Endothelial cell of umbilical vein (primary cell): ENCODE results near the gene AGAP4.
"Not testable (repeated sequence)": the region's sequence is repeated elsewhere in the genome, so short reads cannot be mapped to it uniquely, and the experiment has no call there.

Experiments used
- CTCF ChIP-seq, 2 donors: IDR thresholded peaks; 1 replicate in 1 of 2; 2 replicates in 1 of 2; pipeline ENCODE4 v1.5.1; 2011; ENCODE audit warnings: low read length in 2 of 2, mild to moderate bottlenecking in 2 of 2, moderate library complexity in 2 of 2, control low read depth in 1 of 2, inconsistent platforms in 1 of 2, low read depth in 1 of 2; ENCODE audit not compliant: insufficient read depth in 1 of 2; ENCODE audit errors: extremely low read depth in 1 of 2
- EZH2 ChIP-seq: IDR thresholded peaks from 2 replicates; pipeline ENCODE4 v1.6.1; 2012; ENCODE audit warnings: borderline replicate concordance, low read depth, mild to moderate bottlenecking, moderate library complexity, low read length, inconsistent platforms; ENCODE audit not compliant: severe bottlenecking
- JUN ChIP-seq: IDR thresholded peaks from 2 replicates; pipeline ENCODE4 v1.6.1; 2011; ENCODE audit warnings: borderline replicate concordance, low read depth; ENCODE audit not compliant: insufficient read length, insufficient read depth
- MAX ChIP-seq: IDR thresholded peaks from 2 replicates; pipeline ENCODE4 v1.6.1; 2011; ENCODE audit not compliant: insufficient read depth, insufficient read length
- POLR2A ChIP-seq: IDR thresholded peaks from 2 replicates; pipeline ENCODE4 v1.6.1; 2012; ENCODE audit warnings: low read depth, mild to moderate bottlenecking, control low read depth, low read length

- not testable (repeated sequence) for TF ChIP-seq CTCF (IDR thresholded peaks at IDR 0.05; ENCODE audit: extremely low read depth in 1 of 2, insufficient read depth in 1 of 2, low read depth in 1 of 2, low read length in 2 of 2); POLR2A; JUN; EZH2; MAX
Observed at GRCh38 chr10:45863632-45864031, 16.3 kb upstream of the AGAP4 start.
